ENCODE measurements around the gene SGTB. TPM values are rescaled to one million over a fixed set of nuclear protein-coding genes. Genes with fewer than 3 reads are reported as not detected.

Gene SGTB
- polyA plus RNA-seq (4.5 to 10.4 TPM (median 5.9 TPM) in 3 replicates), polyA minus RNA-seq (2.5 to 8.9 TPM (median 5.6 TPM) in 3 replicates)
- 3.5 TPM for polyA plus RNA-seq (2011; ENCODE audit: low read depth)
- 5.6 and 10.0 TPM in 2 replicates for polyA plus RNA-seq (2011; cell fraction: cytosol; rRNA removed)
- 5.0 and 5.3 TPM in 2 replicates for polyA plus RNA-seq (2011; cell fraction: nucleus; rRNA removed)
- polyA plus RNA-seq (2012; ENCODE audit: low replicate concordance): 3.3 and 6.1 TPM in 2 replicates
- polyA minus RNA-seq (2011; cell fraction: cytosol; rRNA and poly(A)+ RNA removed): 6.7 TPM
- 3.6 and 9.3 TPM in 2 replicates for polyA minus RNA-seq (2011; cell fraction: nucleus; rRNA and poly(A)+ RNA removed)

GRCh38 chr5:65721720-65722574 is at the start of gene SGTB, which contains the start of gene NLN:
TSS of gene SGTB (minus strand) at chr5:65722109. CDS start at chr5:65720807, 1,302 bp downstream.
TSS of gene NLN (plus strand) at chr5:65722205. CDS start at chr5:65722374, 169 bp downstream.
- no peaks in the 10 kb centered on the region for H3K27me3 ChIP-seq (ENCODE audit: control insufficient read depth, extremely low read depth, insufficient read depth, low read length)
- peak within 1 kb of the TSS; percentile 83 for H3K4me2 ChIP-seq (ENCODE audit: control insufficient read depth, extremely low read depth, insufficient read depth, low read depth, low read length)
- H3K9me1 ChIP-seq (ENCODE audit: control insufficient read depth, extremely low read depth, insufficient read depth, low read length): no peaks in the 10 kb centered on the region
- peak within 1 kb of the TSS; percentile 95 for H2AFZ ChIP-seq (ENCODE audit: control insufficient read depth, low read length)
- H3K9ac ChIP-seq (ENCODE audit: control insufficient read depth, extremely low read depth, insufficient read depth, low read length): peak within 1 kb of the TSS; percentile 83
- peak within 1 kb of the TSS; percentile 88 to 99 (median 91) for H3K4me3 ChIP-seq (ENCODE audit: control insufficient read depth in 2 of 3, extremely low read depth in 1 of 3, insufficient read depth in 2 of 3, low read depth in 1 of 3, low read length in 3 of 3)
- FAIRE-seq: no peak
- no peak for TF ChIP-seq EZH2 (IDR thresholded peaks at IDR 0.05; ENCODE audit: low read length)
- no peak for TF ChIP-seq CTCF (optimal IDR thresholded peaks at IDR 0.05 in 1 of 3, IDR thresholded peaks at IDR 0.05 in 1 of 3, conservative IDR thresholded peaks at IDR 0.05 in 1 of 3; ENCODE audit: extremely low read depth in 1 of 3, insufficient read depth in 2 of 3, low read length in 3 of 3)
- no peaks in the 10 kb centered on the region for H4K20me1 ChIP-seq (ENCODE audit: control insufficient read depth, extremely low read depth, insufficient read depth, low read length)
- dilution Hi-C loops (cut with MboI; ENCODE audit: extremely low pct_ligation_motif_present, low sequenced_read_pairs): no loop called here
- no peaks in the 10 kb centered on the region for H3K36me3 ChIP-seq (ENCODE audit: control insufficient read depth in 2 of 2, extremely low read depth in 1 of 2, insufficient read depth in 2 of 2, low read length in 2 of 2)
- peak within 1 kb of the TSS; percentile 76 for H3K27ac ChIP-seq (ENCODE audit: control insufficient read depth, insufficient read depth, low read length)
- peaks cover 24% of the 10 kb centered on the region for H3K79me2 ChIP-seq (ENCODE audit: control insufficient read depth, insufficient read depth, low read length)
- H3K9me3 ChIP-seq (ENCODE audit: control insufficient read depth, low read depth, low read length): no peaks in the 10 kb centered on the region
- peaks cover 20% of the 10 kb centered on the region for H3K4me1 ChIP-seq (ENCODE audit: control insufficient read depth, extremely low read depth, insufficient read depth, low read length)
- no peak for DNase-seq (ENCODE audit: low read depth, low spot score)

GRCh38 chr5:65771266-65771665 is 49.4 kb upstream of the SGTB start:
- no peaks in the 10 kb centered on the region for H3K9me1 ChIP-seq (ENCODE audit: control insufficient read depth, extremely low read depth, insufficient read depth, low read length)
- H3K9me3 ChIP-seq (ENCODE audit: control insufficient read depth, low read depth, low read length): no peaks in the 10 kb centered on the region
- dilution Hi-C loops (cut with MboI; ENCODE audit: extremely low pct_ligation_motif_present, low sequenced_read_pairs): no loop called here
- H3K27ac ChIP-seq (ENCODE audit: control insufficient read depth, insufficient read depth, low read length): no peak overlapping the region
- no peak for FAIRE-seq
- H3K27me3 ChIP-seq (ENCODE audit: control insufficient read depth, extremely low read depth, insufficient read depth, low read length): no peaks in the 10 kb centered on the region
- peaks cover 32% of the 10 kb centered on the region for H3K4me1 ChIP-seq (ENCODE audit: control insufficient read depth, extremely low read depth, insufficient read depth, low read length)
- H3K9ac ChIP-seq (ENCODE audit: control insufficient read depth, extremely low read depth, insufficient read depth, low read length): no peak overlapping the region
- TF ChIP-seq EZH2 (IDR thresholded peaks at IDR 0.05; ENCODE audit: low read length): no peak
- TF ChIP-seq CTCF (optimal IDR thresholded peaks at IDR 0.05 in 1 of 3, IDR thresholded peaks at IDR 0.05 in 1 of 3, conservative IDR thresholded peaks at IDR 0.05 in 1 of 3; ENCODE audit: extremely low read depth in 1 of 3, insufficient read depth in 2 of 3, low read length in 3 of 3): no peak
- no peak for DNase-seq (ENCODE audit: low read depth, low spot score)
- H2AFZ ChIP-seq (ENCODE audit: control insufficient read depth, low read length): no peak overlapping the region
- H3K4me3 ChIP-seq (ENCODE audit: control insufficient read depth in 2 of 3, extremely low read depth in 1 of 3, insufficient read depth in 2 of 3, low read depth in 1 of 3, low read length in 3 of 3): no peak overlapping the region
- peaks cover 0 to 2% of the 10 kb centered on the region in 2 experiments for H3K36me3 ChIP-seq (ENCODE audit: control insufficient read depth in 2 of 2, extremely low read depth in 1 of 2, insufficient read depth in 2 of 2, low read length in 2 of 2)
- H4K20me1 ChIP-seq (ENCODE audit: control insufficient read depth, extremely low read depth, insufficient read depth, low read length): no peaks in the 10 kb centered on the region
- H3K79me2 ChIP-seq (ENCODE audit: control insufficient read depth, insufficient read depth, low read length): no peaks in the 10 kb centered on the region
- H3K4me2 ChIP-seq (ENCODE audit: control insufficient read depth, extremely low read depth, insufficient read depth, low read depth, low read length): no peak overlapping the region

Measured in keratinocyte (primary cell).